ENCODE results near the gene ARHGAP22.

- TF ChIP-seq, protein P1, sequence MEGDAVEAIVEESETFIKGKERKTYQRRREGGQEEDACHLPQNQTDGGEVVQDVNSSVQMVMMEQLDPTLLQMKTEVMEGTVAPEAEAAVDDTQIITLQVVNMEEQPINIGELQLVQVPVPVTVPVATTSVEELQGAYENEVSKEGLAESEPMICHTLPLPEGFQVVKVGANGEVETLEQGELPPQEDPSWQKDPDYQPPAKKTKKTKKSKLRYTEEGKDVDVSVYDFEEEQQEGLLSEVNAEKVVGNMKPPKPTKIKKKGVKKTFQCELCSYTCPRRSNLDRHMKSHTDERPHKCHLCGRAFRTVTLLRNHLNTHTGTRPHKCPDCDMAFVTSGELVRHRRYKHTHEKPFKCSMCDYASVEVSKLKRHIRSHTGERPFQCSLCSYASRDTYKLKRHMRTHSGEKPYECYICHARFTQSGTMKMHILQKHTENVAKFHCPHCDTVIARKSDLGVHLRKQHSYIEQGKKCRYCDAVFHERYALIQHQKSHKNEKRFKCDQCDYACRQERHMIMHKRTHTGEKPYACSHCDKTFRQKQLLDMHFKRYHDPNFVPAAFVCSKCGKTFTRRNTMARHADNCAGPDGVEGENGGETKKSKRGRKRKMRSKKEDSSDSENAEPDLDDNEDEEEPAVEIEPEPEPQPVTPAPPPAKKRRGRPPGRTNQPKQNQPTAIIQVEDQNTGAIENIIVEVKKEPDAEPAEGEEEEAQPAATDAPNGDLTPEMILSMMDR (IDR thresholded peaks at IDR 0.05) = no peak
- TF ChIP-seq POLR2AphosphoS5 (IDR thresholded peaks at IDR 0.05; ENCODE audit: low read depth, low read length) = no peak
- TF ChIP-seq REST (IDR thresholded peaks at IDR 0.05; ENCODE audit: insufficient read depth in 1 of 2, low read depth in 2 of 2, low read length in 1 of 2) = no peak
- TF ChIP-seq SIN3A (IDR thresholded peaks at IDR 0.05; ENCODE audit: borderline replicate concordance, insufficient read depth, low read depth, low read length) = no peak
These were observed 48.2 kb downstream of the ARHGAP22 start for GRCh38 chr10:48556713-48557112.
